PC-9 (cell line): ENCODE measurements around the gene DLGAP1. TPM values are rescaled to one million over a fixed set of nuclear protein-coding genes. Genes with fewer than 3 reads are reported as not detected.

Experiments used
- BruUV-seq: library from RNA; stranded (reverse); fragments of 400-500 nt; replicated peaks from 2 replicates; lab custom pipeline; 2021; lab: Mats Ljungman, UMichigan
- CTCF ChIA-PET: fragments of 300-600 bp; sonication (Branson Sonifier 250); formaldehyde crosslinking; loops from one replicate; lab custom pipeline; 2022; ENCODE audit warnings: antibody characterized with exemption; lab: Charles Lee
- POLR2A ChIA-PET: fragments of 300-600 bp; sonication (Branson Sonifier 250); formaldehyde crosslinking; loops from one replicate; lab custom pipeline; 2022; ENCODE audit warnings: antibody characterized with exemption; ENCODE audit not compliant: unreplicated experiment; lab: Charles Lee
- DNase-seq, 2 experiments: peaks; one replicate each; pipeline versions ENCODE4 v3.0.0 to v3.0.0-alpha.2; 2015 to 2022; ENCODE audit warnings: mixed read lengths in 1 of 2
- H2AFZ ChIP-seq: fragments of 200-600 bp; sonication (generic); 2 replicates; pipeline ENCODE4 v1.8.1; 2017; ENCODE audit warnings: antibody characterized with exemption
- H3F3A ChIP-seq: fragments of 200-600 bp; sonication (generic); 2 replicates; pipeline ENCODE4 v1.8.1; 2017; ENCODE audit warnings: antibody characterized with exemption, mild to moderate bottlenecking, low read depth; ENCODE audit not compliant: insufficient read depth
- H3K27ac ChIP-seq: fragments of 200-600 bp; sonication (generic); 2 replicates; pipeline ENCODE4 v1.6.1; 2016; ENCODE audit warnings: mixed run types
- H3K27me3 ChIP-seq: fragments of 200-600 bp; sonication (generic); 2 replicates; pipeline ENCODE4 v1.6.1; 2016; ENCODE audit warnings: low read depth, mixed run types; ENCODE audit not compliant: insufficient read depth
- H3K36me3 ChIP-seq: fragments of 200-600 bp; sonication (generic); 2 replicates; pipeline ENCODE4 v1.6.1; 2016; ENCODE audit warnings: low read depth, mixed run types
- H3K4me1 ChIP-seq: fragments of 200-600 bp; sonication (generic); replicated peaks from 2 replicates; pipeline ENCODE4 v1.6.1; 2016; ENCODE audit warnings: mixed run types; ENCODE audit not compliant: insufficient read depth
- H3K4me2 ChIP-seq: fragments of 200-600 bp; sonication (generic); 2 replicates; pipeline ENCODE4 v1.6.1; 2017; ENCODE audit warnings: mixed run types
- H3K4me3 ChIP-seq: fragments of 200-600 bp; sonication (generic); 2 replicates; pipeline ENCODE4 v1.6.1; 2016; ENCODE audit warnings: mixed run types
- H3K79me2 ChIP-seq: fragments of 200-600 bp; sonication (generic); 2 replicates; pipeline ENCODE4 v1.6.1; 2017; ENCODE audit warnings: low read depth, mixed run types
- H3K9me2 ChIP-seq: fragments of 200-600 bp; sonication (generic); 2 replicates; pipeline ENCODE4 v1.8.1; 2017; ENCODE audit warnings: mild to moderate bottlenecking; ENCODE audit not compliant: insufficient read depth
- H3K9me3 ChIP-seq: fragments of 200-600 bp; sonication (generic); 2 replicates; pipeline ENCODE4 v1.8.1; 2016; ENCODE audit warnings: low read depth; ENCODE audit not compliant: insufficient read depth
- H4K20me1 ChIP-seq: fragments of 200-600 bp; sonication (generic); 2 replicates; pipeline ENCODE4 v1.8.1; 2017; ENCODE audit not compliant: insufficient read depth
- EZH2 ChIP-seq: fragments of 200-600 bp; sonication (generic); IDR thresholded peaks from 2 replicates; pipeline ENCODE4 v1.8.0; 2017; ENCODE audit warnings: antibody characterized with exemption, low read depth
- intact Hi-C: fragments of 100-400 bp; cut with micrococcal nuclease; formaldehyde crosslinking; loops from one replicate; pipeline ENCODE4 v1.10.0; 2022; ENCODE audit not compliant: unreplicated experiment
- total RNA-seq: library from RNA; stranded (reverse); gene quantifications from 2 replicates; pipeline ENCODE4 v1.2.3, GENCODE V29; 2021
- TF ChIP-seq, protein P1 (sequence below): fragments of 200-600 bp; sonication (generic); conservative IDR thresholded peaks from 2 replicates; pipeline ENCODE4 v1.6.1; 2017; ENCODE audit warnings: mixed run types, antibody characterized with exemption, mild to moderate bottlenecking, moderate library complexity

Gene DLGAP1
- total RNA-seq, 1 experiment from 2014 or later: not detected

DNA sequence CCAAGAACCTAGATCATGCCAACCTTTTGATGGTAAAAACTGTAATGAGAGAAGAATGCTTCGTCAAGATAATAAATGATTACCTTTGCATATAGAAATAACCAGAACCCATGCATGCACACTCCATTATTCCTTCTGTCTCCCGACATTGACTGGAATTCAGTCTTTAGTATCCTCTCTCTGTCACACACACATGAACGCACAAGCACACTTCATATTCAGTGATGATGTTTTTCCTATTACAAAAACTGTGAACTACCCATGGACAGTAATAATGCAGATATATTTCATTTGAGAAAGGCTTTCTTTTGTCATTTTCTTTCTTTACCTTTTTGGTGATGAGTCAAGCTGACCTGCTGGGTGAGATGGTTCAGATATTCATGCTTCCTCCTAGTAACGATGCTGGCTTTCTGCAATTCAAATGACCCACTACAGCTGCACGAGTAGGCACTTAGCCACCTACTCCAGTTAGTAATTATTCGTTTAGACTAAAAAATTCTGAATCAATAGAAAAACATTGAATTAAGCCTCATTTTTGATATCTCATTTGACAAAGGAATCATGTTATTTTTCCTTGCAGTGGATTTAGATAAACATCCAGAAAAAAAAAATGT lies 623.0 kb downstream of the DLGAP1 start:
- POLR2A ChIA-PET: no interaction called here
- intact Hi-C loops: no loop called here
- BruUV-seq: no TSS peak

DNA sequence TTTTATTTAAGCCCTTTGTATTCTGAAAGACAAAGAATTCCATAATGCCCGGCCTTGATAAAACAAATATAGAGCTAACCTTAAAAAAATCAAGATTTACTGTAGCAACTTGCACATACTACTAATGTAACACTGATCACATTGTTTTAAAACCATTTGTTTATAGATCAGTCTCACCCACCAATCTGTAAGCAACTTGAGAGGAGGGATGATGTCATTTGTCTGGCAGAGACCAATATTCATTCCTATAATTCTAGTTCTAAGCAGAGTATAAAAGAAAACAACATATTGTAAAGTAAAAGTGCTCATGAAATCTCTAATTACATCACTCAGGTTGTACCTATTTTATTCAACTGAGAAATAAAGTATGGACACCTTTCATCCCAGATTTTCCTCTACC lies 624.5 kb downstream of the DLGAP1 start:
- CTCF ChIA-PET: no interaction called here
- POLR2A ChIA-PET: no interaction called here

More for the DNA sequence above, 623.0 kb downstream of the DLGAP1 start:
- H4K20me1 ChIP-seq: no peaks in the 10 kb centered on the region
- H3K4me2 ChIP-seq: no peak overlapping the region
- no peaks in the 10 kb centered on the region for H3K4me1 ChIP-seq
- DNase-seq: no peak
- no peak overlapping the region for H3K4me3 ChIP-seq
- no peaks in the 10 kb centered on the region for H3K9me2 ChIP-seq
- H3K27me3 ChIP-seq: no peaks in the 10 kb centered on the region
- no peaks in the 10 kb centered on the region for H3K9me3 ChIP-seq
- no peaks in the 10 kb centered on the region for H3K36me3 ChIP-seq
- CTCF ChIA-PET: no interaction called here
- H3K27ac ChIP-seq: no peak overlapping the region
- H3K79me2 ChIP-seq: no peaks in the 10 kb centered on the region
- no peak overlapping the region for H2AFZ ChIP-seq
- no peaks in the 10 kb centered on the region for H3F3A ChIP-seq
- TF ChIP-seq EZH2: no peak
- TF ChIP-seq, protein P1, sequence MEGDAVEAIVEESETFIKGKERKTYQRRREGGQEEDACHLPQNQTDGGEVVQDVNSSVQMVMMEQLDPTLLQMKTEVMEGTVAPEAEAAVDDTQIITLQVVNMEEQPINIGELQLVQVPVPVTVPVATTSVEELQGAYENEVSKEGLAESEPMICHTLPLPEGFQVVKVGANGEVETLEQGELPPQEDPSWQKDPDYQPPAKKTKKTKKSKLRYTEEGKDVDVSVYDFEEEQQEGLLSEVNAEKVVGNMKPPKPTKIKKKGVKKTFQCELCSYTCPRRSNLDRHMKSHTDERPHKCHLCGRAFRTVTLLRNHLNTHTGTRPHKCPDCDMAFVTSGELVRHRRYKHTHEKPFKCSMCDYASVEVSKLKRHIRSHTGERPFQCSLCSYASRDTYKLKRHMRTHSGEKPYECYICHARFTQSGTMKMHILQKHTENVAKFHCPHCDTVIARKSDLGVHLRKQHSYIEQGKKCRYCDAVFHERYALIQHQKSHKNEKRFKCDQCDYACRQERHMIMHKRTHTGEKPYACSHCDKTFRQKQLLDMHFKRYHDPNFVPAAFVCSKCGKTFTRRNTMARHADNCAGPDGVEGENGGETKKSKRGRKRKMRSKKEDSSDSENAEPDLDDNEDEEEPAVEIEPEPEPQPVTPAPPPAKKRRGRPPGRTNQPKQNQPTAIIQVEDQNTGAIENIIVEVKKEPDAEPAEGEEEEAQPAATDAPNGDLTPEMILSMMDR: no peak

DNA sequence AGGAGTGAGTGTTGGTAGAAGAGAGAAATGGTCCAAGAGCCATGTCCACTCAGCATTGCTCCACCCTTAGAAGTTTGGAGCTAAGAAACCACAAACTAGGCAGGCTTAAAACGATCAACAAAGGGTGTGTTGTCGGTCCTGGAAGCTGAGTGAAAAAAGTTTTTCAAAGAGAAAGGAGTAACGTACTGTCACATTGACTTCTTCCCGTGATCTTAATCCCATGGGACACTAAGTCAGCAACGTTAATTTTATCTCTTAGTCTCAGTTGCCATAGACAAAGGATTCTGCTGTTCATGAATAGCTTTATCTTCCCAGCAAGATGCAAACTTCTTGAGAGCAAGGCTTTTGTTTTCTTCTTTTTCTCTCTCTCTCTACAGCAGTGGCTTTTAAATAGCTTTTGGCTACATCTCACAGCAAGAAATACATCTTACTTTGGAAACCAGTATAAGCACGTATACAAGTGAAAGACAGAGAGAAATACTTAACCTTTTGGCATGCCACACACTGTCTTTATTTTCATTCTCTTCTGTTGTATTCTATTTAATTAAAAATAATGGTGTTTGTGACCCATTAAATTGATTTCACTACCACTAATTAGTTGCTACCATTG lies 627.8 kb downstream of the DLGAP1 start:
- TF ChIP-seq, protein P1: no peak
- no peak for TF ChIP-seq EZH2
- Histone ChIP-seq H3K36me3 (no peaks in the 10 kb centered on the region), H3K27ac (no peak overlapping the region), H3K4me1 (no peaks in the 10 kb centered on the region), H3K27me3 (no peaks in the 10 kb centered on the region), H3K4me3 (no peak overlapping the region), H4K20me1 (no peaks in the 10 kb centered on the region), H3K79me2 (no peaks in the 10 kb centered on the region), H2AFZ (no peak overlapping the region), H3K9me3 (no peaks in the 10 kb centered on the region), H3K4me2 (no peak overlapping the region), H3K9me2 (no peaks in the 10 kb centered on the region), H3F3A (no peaks in the 10 kb centered on the region)
- intact Hi-C loops: no loop called here
- POLR2A ChIA-PET: no interaction called here
- DNase-seq: no peak
- CTCF ChIA-PET: no interaction called here
- BruUV-seq: no TSS peak

More for the DNA sequence above, 624.5 kb downstream of the DLGAP1 start:
- no TSS peak for BruUV-seq
- Histone ChIP-seq H3K9me3 (no peaks in the 10 kb centered on the region), H3F3A (no peaks in the 10 kb centered on the region), H3K27ac (no peak overlapping the region), H2AFZ (no peak overlapping the region), H3K27me3 (no peaks in the 10 kb centered on the region), H3K4me2 (no peak overlapping the region), H3K36me3 (no peaks in the 10 kb centered on the region), H3K4me3 (no peak overlapping the region), H3K9me2 (no peaks in the 10 kb centered on the region), H3K4me1 (no peaks in the 10 kb centered on the region), H4K20me1 (no peaks in the 10 kb centered on the region), H3K79me2 (no peaks in the 10 kb centered on the region)
- intact Hi-C loops: no loop called here
- TF ChIP-seq, protein P1: no peak
- TF ChIP-seq EZH2: no peak
- no peak for DNase-seq
